ENCODE data around the gene EXD1. TPM values are rescaled to one million over a fixed set of nuclear protein-coding genes. Genes with fewer than 3 reads are reported as not detected.
"Not testable (repeated sequence)": the region's sequence is repeated elsewhere in the genome, so short reads cannot be mapped to it uniquely, and the experiment has no call there.

The EXD1 gene
- total RNA-seq, 4 donors from 2014 or later, result not detected

- no peak overlapping the region for H3K27ac ChIP-seq
- 44 to 83% methylated on average over 2 to 5 of the region's 5 CpGs for WGBS, 2 donors (ENCODE audit: low coverage in 1 of 2)
- in situ Hi-C loops (cut with MboI; ENCODE audit: low pct_ligation_motif_present in 1 of 4, low pct_unique_long_range_greater_than_20kb in 1 of 4, low sequenced_read_pairs in 3 of 4), result no loop called here
- TF ChIP-seq EP300 (IDR thresholded peaks at IDR 0.05; ENCODE audit: low read depth) (no peak), CTCF (IDR thresholded peaks at IDR 0.05) (no peak), POLR2AphosphoS5 (IDR thresholded peaks at IDR 0.05) (no peak), POLR2A (IDR thresholded peaks at IDR 0.05) (no peak)
- intact Hi-C loops (cut with DNase I; ENCODE audit: low total_unique reads), result no loop called here
- no peaks in the 10 kb centered on the region for H3K9me3 ChIP-seq
- DNase-seq, result no peak
- no peak overlapping the region for H3K4me3 ChIP-seq
- H3K36me3 ChIP-seq, result no peaks in the 10 kb centered on the region
- H3K4me1 ChIP-seq, result peaks cover 0 to 46% (median 19%) of the 10 kb centered on the region in 4 donors
- H3K27me3 ChIP-seq, result no peaks in the 10 kb centered on the region
Observed at GRCh38 chr15:41238100-41238499, 7.5 kb upstream of the EXD1 start.

- H3K4me1 ChIP-seq, result peaks cover 8 to 51% (median 19%) of the 10 kb centered on the region in 4 donors
- in situ Hi-C loops (cut with MboI; ENCODE audit: low pct_ligation_motif_present in 1 of 4, low pct_unique_long_range_greater_than_20kb in 1 of 4, low sequenced_read_pairs in 3 of 4), result no loop called here
Observed at GRCh38 chr15:41235929-41236328, 5.4 kb upstream of the EXD1 start.

GRCh38 chr15:41235228-41235627 lies 4.7 kb upstream of the EXD1 start:
- 97 to 100% methylated on average over 1 to 5 of the region's 5 CpGs for WGBS, 2 donors (ENCODE audit: low coverage in 1 of 2)
- H3K4me3 ChIP-seq; H3K27ac ChIP-seq; H3K9me3 ChIP-seq; H3K27me3 ChIP-seq; DNase-seq; in situ Hi-C loops (cut with MboI; ENCODE audit: low pct_ligation_motif_present in 1 of 4, low pct_unique_long_range_greater_than_20kb in 1 of 4, low sequenced_read_pairs in 3 of 4); intact Hi-C loops (cut with DNase I; ENCODE audit: low total_unique reads); H3K36me3 ChIP-seq: not testable (repeated sequence)
- H3K4me1 ChIP-seq, result peaks cover 4 to 49% (median 19%) of the 10 kb centered on the region in 4 donors

More at GRCh38 chr15:41235929-41236328, 5.4 kb upstream of the EXD1 start:
- H3K27ac ChIP-seq, result no peak overlapping the region
- no peaks in the 10 kb centered on the region for H3K36me3 ChIP-seq
- no peak for DNase-seq
- H3K9me3 ChIP-seq, result no peaks in the 10 kb centered on the region
- no peak overlapping the region for H3K4me3 ChIP-seq
- no peaks in the 10 kb centered on the region for H3K27me3 ChIP-seq
- intact Hi-C loops (cut with DNase I; ENCODE audit: low total_unique reads), result no loop called here
- TF ChIP-seq POLR2AphosphoS5 (IDR thresholded peaks at IDR 0.05), result no peak
- TF ChIP-seq POLR2A (IDR thresholded peaks at IDR 0.05), result no peak

- WGBS, 2 donors (ENCODE audit: low coverage in 1 of 2), result 60 to 86% methylated on average over 1 of the region's 1 CpG
- H3K4me1 ChIP-seq, result peaks cover 4 to 45% (median 18%) of the 10 kb centered on the region in 4 donors
Observed at GRCh38 chr15:41233367-41233771, 2.8 kb upstream of the EXD1 start.

More at GRCh38 chr15:41233367-41233771, 2.8 kb upstream of the EXD1 start:
- H3K9me3 ChIP-seq, result no peaks in the 10 kb centered on the region
- no peak overlapping the region for H3K4me3 ChIP-seq
- in situ Hi-C loops (cut with MboI; ENCODE audit: low pct_ligation_motif_present in 1 of 4, low pct_unique_long_range_greater_than_20kb in 1 of 4, low sequenced_read_pairs in 3 of 4) (no loop called here), intact Hi-C loops (cut with DNase I; ENCODE audit: low total_unique reads) (no loop called here)
- no peak for DNase-seq
- H3K36me3 ChIP-seq, result no peaks in the 10 kb centered on the region
- H3K27ac ChIP-seq, result no peak overlapping the region
- TF ChIP-seq CTCF (IDR thresholded peaks at IDR 0.05) (no peak), EP300 (IDR thresholded peaks at IDR 0.05; ENCODE audit: low read depth) (no peak)
- no peaks in the 10 kb centered on the region for H3K27me3 ChIP-seq

All from transverse colon (tissue), 4 donors.